Right atrium auricular region (tissue), 2 donors: Measurements from ENCODE around the gene ENTR1. TPM values are rescaled to one million over a fixed set of nuclear protein-coding genes. Genes with fewer than 3 reads are reported as not detected.

Experiments
- DNase-seq: peaks from one replicate; pipeline ENCODE4 v3.0.0-alpha.2; 2019; ENCODE audit warnings: low spot score
- H3K27ac ChIP-seq, 2 donors: fragments of 200-600 bp; sonication (generic); 1 replicate in 1 of 2; 2 replicates in 1 of 2; pipeline ENCODE4 v1.5.1; 2016 to 2019
- H3K27me3 ChIP-seq, 2 donors: fragments of 200-600 bp; sonication (generic); one replicate each; pipeline versions ENCODE4 v1.5.1 to v1.6.0; 2017 to 2019
- H3K36me3 ChIP-seq: fragments of 200-600 bp; sonication (generic); one replicate; pipeline ENCODE4 v1.5.1; 2016
- H3K4me1 ChIP-seq, 2 donors: fragments of 200-600 bp; sonication (generic); one replicate each; pipeline versions ENCODE4 v1.5.1 to v1.6.0; 2017 to 2019
- H3K4me3 ChIP-seq, 2 donors: fragments of 200-600 bp; sonication (generic); 1 replicate in 1 of 2; 2 replicates in 1 of 2; pipeline ENCODE4 v1.5.1; 2017 to 2019; ENCODE audit warnings: mild to moderate bottlenecking in 1 of 2, moderate library complexity in 1 of 2
- H3K9me3 ChIP-seq, 2 donors: fragments of 200-600 bp; sonication (generic); one replicate each; pipeline ENCODE4 v1.5.1; 2019
- total RNA-seq, 2 donors: library from RNA; depleted of rRNA; stranded (reverse); fragments of >200 nt; gene quantifications; one replicate each; pipeline ENCODE4 v1.1.0, GENCODE V29; 2016
- TF ChIP-seq, protein P1 (sequence below), 2 donors: fragments of 200-600 bp; sonication (generic); IDR thresholded peaks; one replicate each; pipeline ENCODE4 v1.5.1; 2019; ENCODE audit warnings: antibody characterized with exemption in 2 of 2

Gene ENTR1
- total RNA-seq, 2 donors from 2014 or later, result 10.3 to 17.6 TPM

DNA sequence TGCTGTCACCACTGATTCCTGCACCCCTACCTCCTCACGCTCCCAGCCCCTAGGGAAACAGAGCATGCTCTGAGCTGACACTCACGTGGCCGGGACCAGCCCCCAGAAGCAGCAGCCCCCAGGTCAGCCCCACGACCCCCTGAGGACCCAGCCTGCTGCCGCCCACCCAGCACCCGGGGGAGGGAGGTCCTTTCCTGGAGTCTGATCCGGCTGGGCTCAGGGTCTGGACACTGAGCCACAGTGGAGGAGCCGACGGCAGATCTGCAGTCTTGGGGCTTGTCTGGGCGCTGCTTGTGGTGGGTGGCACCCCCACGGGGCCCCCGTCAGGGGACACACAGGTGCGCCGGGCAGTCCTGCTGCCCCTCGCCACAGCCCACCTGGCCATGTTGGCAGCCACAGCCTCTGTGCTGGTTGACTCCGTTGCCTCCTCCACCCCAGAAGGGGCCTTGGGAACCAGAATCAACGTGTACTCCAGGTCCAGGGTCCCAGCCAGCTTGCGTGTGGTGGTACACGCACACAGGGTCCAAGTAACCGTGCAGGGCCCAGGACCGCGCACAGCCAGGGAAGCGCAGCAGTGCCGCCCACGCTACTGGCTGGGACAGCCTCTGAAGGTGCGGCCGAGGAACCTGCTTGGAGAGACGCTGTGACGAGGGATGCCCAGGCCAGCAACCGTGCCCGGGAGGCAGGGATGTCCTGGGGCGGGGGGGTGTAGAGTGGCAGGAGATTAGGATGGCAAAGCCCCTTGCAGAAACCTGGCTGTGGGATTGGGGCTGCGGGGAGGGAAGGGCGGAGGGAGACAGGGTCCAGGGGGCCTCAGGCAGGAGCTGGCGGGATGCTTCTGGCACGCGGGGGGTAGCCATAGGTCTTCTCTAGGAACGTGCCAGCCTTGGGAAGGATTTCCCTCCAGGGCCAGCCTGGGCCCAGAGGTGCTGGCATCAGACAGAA lies 50.4 kb downstream of the ENTR1 start:
- TF ChIP-seq, protein P1, sequence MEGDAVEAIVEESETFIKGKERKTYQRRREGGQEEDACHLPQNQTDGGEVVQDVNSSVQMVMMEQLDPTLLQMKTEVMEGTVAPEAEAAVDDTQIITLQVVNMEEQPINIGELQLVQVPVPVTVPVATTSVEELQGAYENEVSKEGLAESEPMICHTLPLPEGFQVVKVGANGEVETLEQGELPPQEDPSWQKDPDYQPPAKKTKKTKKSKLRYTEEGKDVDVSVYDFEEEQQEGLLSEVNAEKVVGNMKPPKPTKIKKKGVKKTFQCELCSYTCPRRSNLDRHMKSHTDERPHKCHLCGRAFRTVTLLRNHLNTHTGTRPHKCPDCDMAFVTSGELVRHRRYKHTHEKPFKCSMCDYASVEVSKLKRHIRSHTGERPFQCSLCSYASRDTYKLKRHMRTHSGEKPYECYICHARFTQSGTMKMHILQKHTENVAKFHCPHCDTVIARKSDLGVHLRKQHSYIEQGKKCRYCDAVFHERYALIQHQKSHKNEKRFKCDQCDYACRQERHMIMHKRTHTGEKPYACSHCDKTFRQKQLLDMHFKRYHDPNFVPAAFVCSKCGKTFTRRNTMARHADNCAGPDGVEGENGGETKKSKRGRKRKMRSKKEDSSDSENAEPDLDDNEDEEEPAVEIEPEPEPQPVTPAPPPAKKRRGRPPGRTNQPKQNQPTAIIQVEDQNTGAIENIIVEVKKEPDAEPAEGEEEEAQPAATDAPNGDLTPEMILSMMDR (IDR thresholded peaks at IDR 0.05), result no peak
- no peak for DNase-seq
- no peak overlapping the region for H3K4me3 ChIP-seq
- peak overlapping the region in 1 of 2 donors; percentile 10 for H3K27ac ChIP-seq
- no peaks in the 10 kb centered on the region for H3K27me3 ChIP-seq
- H3K36me3 ChIP-seq, result peaks cover 18% of the 10 kb centered on the region
- peaks cover 0 to 48% of the 10 kb centered on the region in 2 donors for H3K4me1 ChIP-seq
- H3K9me3 ChIP-seq, result no peaks in the 10 kb centered on the region

DNA sequence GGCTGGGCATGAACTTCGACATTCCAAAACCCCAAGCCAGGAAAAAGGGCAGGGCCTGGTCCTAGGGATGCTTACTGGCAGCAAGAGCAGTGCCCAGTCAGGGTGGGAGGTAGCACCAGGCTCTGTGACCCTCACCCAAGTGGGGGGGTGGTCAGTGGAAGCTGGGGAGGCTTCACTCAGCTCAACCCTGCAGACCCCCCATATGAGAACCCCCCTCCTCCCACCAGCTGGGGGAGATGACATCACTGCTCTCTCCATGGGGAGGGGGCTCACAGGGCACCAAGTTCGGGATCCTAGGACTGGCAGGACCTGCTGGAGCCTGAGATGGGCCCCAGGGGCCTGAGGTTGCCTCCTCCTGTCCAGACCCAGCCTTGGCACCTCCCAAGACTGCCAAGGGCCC lies 51.5 kb downstream of the ENTR1 start:
- no peak overlapping the region for H3K4me3 ChIP-seq
- H3K9me3 ChIP-seq, result no peaks in the 10 kb centered on the region
- peak overlapping the region in 1 of 2 donors; percentile 79 for H3K27ac ChIP-seq
- no peak for DNase-seq
- H3K27me3 ChIP-seq, result no peaks in the 10 kb centered on the region
- TF ChIP-seq, protein P1 (IDR thresholded peaks at IDR 0.05), result no peak
- H3K36me3 ChIP-seq, result peaks cover 18% of the 10 kb centered on the region
- peaks cover 0 to 52% of the 10 kb centered on the region in 2 donors for H3K4me1 ChIP-seq

DNA sequence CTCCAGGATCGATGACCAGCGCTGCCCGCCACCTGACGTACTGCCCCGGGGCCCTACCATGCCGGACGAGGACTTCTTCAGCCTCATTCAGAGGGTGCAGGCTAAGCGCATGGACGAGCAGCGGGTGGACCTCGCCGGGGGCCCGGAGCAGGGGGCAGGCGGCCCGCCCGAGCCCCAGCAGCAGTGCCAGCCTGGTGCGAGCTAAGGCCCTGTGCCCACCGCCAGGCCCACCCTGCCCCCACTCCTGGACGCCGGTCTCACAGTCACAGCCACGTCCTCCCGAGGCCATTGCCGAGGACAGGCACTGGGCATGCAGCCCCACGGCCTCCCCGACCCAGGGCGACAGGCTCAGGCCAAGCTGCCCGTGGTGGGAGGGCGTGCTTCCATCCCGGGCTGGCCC lies 52.4 kb downstream of the ENTR1 start:
- Histone ChIP-seq H3K27me3 (no peaks in the 10 kb centered on the region), H3K27ac (peak overlapping the region in 1 of 2 donors; percentile 79), H3K4me1 (peaks cover 0 to 58% of the 10 kb centered on the region in 2 donors), H3K9me3 (no peaks in the 10 kb centered on the region), H3K4me3 (no peak overlapping the region), H3K36me3 (peaks cover 18% of the 10 kb centered on the region)
- TF ChIP-seq, protein P1 (IDR thresholded peaks at IDR 0.05), result no peak
- DNase-seq, result no peak

DNA sequence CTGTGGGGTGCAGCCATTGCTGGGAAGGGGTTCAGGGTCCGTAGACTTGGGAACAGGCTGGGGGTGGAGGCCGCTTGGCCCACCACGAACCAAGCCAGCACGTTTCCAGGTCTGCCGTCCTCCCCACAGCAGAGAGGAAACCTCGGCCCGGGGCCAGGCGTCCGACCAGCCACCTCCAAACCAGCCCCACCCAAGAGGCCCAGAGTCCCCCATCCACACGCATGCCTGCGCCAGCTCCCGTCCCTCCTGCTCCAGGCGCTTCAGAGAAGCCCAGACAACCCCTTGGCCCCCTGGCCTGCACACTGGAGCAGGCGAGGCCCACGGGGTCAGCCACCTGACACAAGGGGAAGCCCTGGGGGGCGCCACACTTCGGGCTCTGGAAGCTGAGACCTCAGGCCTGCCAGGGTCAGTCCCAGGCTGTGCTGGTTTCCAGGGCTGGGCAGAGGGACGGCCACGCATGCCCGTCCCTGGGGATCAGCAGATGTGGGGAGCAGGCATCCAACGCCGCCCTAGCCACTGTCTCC lies 53.1 kb downstream of the ENTR1 start:
- Histone ChIP-seq H3K4me1 (peaks cover 0 to 58% of the 10 kb centered on the region in 2 donors), H3K4me3 (no peak overlapping the region), H3K9me3 (no peaks in the 10 kb centered on the region), H3K36me3 (peaks cover 18% of the 10 kb centered on the region), H3K27ac (peak overlapping the region; percentile 74 to 79), H3K27me3 (no peaks in the 10 kb centered on the region)
- no peak for DNase-seq
- TF ChIP-seq, protein P1 (IDR thresholded peaks at IDR 0.05), result no peak

DNA sequence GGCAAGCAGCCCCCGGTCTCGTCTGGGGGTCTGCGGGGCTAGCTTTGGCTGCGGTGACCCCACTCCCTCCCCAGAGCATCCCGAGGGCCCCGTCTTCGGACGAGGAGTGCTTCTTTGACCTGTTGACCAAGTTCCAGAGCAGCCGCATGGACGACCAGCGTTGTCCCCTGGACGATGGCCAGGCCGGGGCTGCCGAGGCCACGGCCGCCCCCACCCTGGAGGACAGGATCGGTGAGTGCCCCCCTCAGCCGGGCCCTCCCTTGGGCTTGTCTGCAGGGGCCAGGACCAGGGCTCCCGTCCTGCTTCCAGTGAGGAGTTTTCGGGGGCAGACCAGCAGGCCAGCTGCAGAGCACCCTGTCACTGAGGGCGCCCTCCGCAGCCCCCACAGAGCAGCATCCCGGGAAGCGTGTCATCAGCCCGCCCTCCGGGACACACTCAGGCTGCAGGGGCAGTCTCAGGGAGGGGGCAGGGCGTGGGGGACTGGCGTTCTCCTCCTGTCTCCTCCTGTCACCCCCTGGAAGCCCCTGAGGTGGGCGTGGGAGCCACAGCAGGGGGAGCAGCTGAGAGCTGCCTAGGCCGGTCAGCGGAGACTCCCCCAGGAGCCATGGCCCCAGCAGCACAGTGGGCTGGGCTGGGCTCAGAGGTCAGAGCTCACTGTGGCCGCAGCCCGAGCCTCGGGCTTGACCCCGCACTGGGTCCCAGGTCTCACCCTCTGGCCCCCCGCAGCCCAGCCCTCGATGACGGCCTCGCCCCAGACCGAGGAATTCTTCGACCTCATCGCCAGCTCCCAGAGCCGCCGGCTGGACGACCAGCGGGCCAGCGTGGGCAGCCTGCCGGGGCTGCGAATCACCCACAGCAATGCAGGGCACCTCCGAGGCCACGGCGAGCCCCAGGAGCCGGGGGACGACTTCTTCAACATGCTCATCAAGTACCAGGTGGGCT lies 54.5 kb downstream of the ENTR1 start:
- Histone ChIP-seq H3K4me1 (peaks cover 0 to 48% of the 10 kb centered on the region in 2 donors), H3K36me3 (peaks cover 18% of the 10 kb centered on the region), H3K27ac (peak overlapping the region; percentile 74 to 79), H3K4me3 (peak overlapping the region in 1 of 2 donors; percentile 39), H3K27me3 (no peaks in the 10 kb centered on the region), H3K9me3 (no peaks in the 10 kb centered on the region)
- TF ChIP-seq, protein P1 (IDR thresholded peaks at IDR 0.05), result no peak
- no peak for DNase-seq
